Measurements from ENCODE around the gene UBL7.

UBL7 gene

GRCh38 chr15:74417225-74417624 lies 43.7 kb downstream of the UBL7 start:
- DNase-seq = no peak
- H3K9me3 ChIP-seq = no peaks in the 10 kb centered on the region
- peaks cover 0 to 6% of the 10 kb centered on the region in 2 donors for H3K27me3 ChIP-seq
- H3K4me1 ChIP-seq = peaks cover 0 to 13% (median 0%) of the 10 kb centered on the region in 4 donors
- no peak overlapping the region for H3K27ac ChIP-seq
- TF ChIP-seq, protein P1, sequence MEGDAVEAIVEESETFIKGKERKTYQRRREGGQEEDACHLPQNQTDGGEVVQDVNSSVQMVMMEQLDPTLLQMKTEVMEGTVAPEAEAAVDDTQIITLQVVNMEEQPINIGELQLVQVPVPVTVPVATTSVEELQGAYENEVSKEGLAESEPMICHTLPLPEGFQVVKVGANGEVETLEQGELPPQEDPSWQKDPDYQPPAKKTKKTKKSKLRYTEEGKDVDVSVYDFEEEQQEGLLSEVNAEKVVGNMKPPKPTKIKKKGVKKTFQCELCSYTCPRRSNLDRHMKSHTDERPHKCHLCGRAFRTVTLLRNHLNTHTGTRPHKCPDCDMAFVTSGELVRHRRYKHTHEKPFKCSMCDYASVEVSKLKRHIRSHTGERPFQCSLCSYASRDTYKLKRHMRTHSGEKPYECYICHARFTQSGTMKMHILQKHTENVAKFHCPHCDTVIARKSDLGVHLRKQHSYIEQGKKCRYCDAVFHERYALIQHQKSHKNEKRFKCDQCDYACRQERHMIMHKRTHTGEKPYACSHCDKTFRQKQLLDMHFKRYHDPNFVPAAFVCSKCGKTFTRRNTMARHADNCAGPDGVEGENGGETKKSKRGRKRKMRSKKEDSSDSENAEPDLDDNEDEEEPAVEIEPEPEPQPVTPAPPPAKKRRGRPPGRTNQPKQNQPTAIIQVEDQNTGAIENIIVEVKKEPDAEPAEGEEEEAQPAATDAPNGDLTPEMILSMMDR (IDR thresholded peaks at IDR 0.05) = no peak
- intact Hi-C loops (cut with DNase I; ENCODE audit: low total_unique reads) = no loop called here
- H3K36me3 ChIP-seq = no peaks in the 10 kb centered on the region
- no peak overlapping the region for H3K4me3 ChIP-seq

GRCh38 chr15:74415966-74416916 lies 44.7 kb downstream of the UBL7 start:
- TF ChIP-seq, protein P1 (IDR thresholded peaks at IDR 0.05) = no peak
- Histone ChIP-seq H3K4me3 (no peak overlapping the region), H3K27ac (no peak overlapping the region), H3K9me3 (no peaks in the 10 kb centered on the region), H3K4me1 (peaks cover 0 to 6% (median 0%) of the 10 kb centered on the region in 4 donors), H3K27me3 (peaks cover 0 to 6% of the 10 kb centered on the region in 2 donors), H3K36me3 (no peaks in the 10 kb centered on the region)
- no peak for DNase-seq
- intact Hi-C loops (cut with DNase I; ENCODE audit: low total_unique reads) = no loop called here

DNA sequence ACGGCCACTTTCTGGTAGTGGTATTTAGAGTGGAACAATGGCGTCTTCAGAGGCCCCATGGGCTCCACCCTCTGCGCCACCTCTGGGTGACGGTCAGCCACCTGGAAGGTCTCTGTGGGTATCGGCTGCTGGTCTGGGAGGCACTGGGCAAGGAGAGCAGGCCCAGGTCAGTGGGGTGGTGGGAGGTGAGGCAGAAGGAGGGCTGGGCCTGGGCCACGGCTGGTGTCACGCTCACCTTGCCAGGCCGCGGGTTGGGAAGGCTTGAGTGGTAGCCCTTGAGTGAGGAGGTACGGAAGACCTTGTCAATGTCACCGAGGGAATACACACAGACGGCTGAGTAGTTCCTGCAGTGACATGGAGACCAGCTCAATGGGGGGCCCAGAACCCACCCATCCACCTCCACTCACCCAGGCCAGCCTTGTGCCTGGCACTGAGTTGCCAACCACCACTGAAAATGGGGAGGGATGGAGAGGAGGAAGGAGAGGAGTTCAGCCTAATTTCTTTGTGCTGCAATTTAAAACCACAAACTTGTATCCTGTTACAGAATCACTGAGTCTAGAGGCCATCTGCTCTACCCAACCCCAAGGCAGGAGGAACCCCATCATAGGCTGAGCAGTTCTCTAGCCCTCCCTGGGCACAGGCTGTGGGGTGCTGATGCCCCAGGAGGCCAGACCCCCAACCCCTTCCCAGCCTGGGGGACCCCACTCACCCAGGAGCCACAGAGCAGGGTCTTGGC lies 46.2 kb downstream of the UBL7 start:
- Histone ChIP-seq H3K9me3 (no peaks in the 10 kb centered on the region), H3K27ac (no peak overlapping the region), H3K27me3 (peaks cover 0 to 6% of the 10 kb centered on the region in 2 donors), H3K4me3 (no peak overlapping the region), H3K36me3 (no peaks in the 10 kb centered on the region), H3K4me1 (no peaks in the 10 kb centered on the region)
- intact Hi-C loops (cut with DNase I; ENCODE audit: low total_unique reads) = no loop called here
- no peak for DNase-seq
- TF ChIP-seq, protein P1 (IDR thresholded peaks at IDR 0.05) = no peak

GRCh38 chr15:74414081-74414580 lies 46.8 kb downstream of the UBL7 start:
- intact Hi-C loops (cut with DNase I; ENCODE audit: low total_unique reads) = no loop called here
- TF ChIP-seq, protein P1 (IDR thresholded peaks at IDR 0.05) = no peak
- Histone ChIP-seq H3K4me1 (no peaks in the 10 kb centered on the region), H3K4me3 (no peak overlapping the region), H3K36me3 (no peaks in the 10 kb centered on the region), H3K9me3 (no peaks in the 10 kb centered on the region), H3K27ac (no peak overlapping the region), H3K27me3 (peaks cover 0 to 12% of the 10 kb centered on the region in 2 donors)
- no peak for DNase-seq

GRCh38 chr15:74413350-74414080 lies 47.4 kb downstream of the UBL7 start:
- Histone ChIP-seq H3K36me3 (no peaks in the 10 kb centered on the region), H3K9me3 (no peaks in the 10 kb centered on the region), H3K27ac (no peak overlapping the region), H3K4me3 (no peak overlapping the region), H3K4me1 (no peaks in the 10 kb centered on the region), H3K27me3 (peaks cover 0 to 15% of the 10 kb centered on the region in 2 donors)
- TF ChIP-seq, protein P1 (IDR thresholded peaks at IDR 0.05) = no peak
- intact Hi-C loops (cut with DNase I; ENCODE audit: low total_unique reads) = no loop called here
- no peak for DNase-seq

All from tibial artery (tissue), 4 donors.